Activated T-cell treated with anti-CD3 and anti-CD28 coated beads, Interleukin-2, amount 50 U/mL, for 1 hour (primary cell): Measurements from ENCODE around the gene C1orf159.

Experiments
- DNase-seq: peaks from one replicate; pipeline ENCODE4 v3.0.0-alpha.2; 2020

C1orf159 gene

DNA sequence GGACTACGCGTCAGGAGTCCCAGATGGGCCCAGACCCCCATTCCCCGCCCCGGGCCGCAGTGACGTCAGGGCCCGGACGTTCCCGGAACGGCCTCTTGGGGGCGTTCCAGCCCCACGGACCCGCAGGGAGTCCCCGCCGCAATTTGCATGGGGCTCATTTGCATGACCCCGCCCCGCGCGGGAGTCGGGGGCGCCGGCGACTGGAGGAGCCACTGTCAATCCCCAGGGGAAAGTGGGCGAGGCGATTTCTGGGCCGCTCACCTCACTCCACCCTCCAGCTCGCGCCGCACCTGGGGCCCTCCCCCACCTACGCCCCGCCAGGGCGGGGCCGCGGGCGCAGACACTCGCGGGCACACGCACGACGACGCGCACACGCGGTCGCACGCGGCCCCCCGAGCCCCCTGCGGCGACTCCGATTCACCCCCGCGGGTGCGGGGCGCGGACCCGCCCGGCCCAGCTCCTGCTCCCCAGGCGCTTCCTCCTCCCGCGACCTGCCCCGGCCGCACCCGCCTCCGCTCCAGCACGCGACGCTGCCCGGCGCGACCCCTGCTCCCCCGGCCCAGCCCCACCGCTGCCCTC lies 82.8 kb downstream of the C1orf159 start:
- peak; percentile 88 for DNase-seq

DNA sequence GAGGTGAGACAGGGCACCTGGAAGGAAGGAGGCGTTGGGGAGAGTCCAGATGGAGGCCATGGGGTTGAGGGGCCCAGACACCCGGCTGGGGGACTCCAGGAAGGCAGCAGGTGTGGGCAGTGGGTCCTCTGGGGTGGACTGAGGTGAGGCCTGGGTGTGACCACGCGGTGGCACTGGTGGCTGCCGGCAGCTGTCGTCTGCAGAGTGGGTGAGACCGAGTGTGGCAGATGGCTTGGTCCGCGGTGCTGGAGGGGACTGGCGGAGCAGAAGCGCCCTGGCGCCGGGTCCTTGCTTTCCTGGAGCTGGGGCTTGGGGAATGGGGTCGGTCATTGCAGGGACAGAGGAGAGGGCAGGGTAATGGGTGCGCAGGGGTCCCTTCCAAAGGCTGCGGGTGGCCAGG lies 83.5 kb downstream of the C1orf159 start:
- no peak for DNase-seq
